Stimulated activated CD4-positive, alpha-beta T cell treated with anti-CD3 and anti-CD28 coated beads, TNF-alpha, amount 100 ng/mL, for 4 hours (primary cell): ENCODE measurements around the gene LCN2.
"Not testable (repeated sequence)": the region's sequence is repeated elsewhere in the genome, so short reads cannot be mapped to it uniquely, and the experiment has no call there.

Experiments
- DNase-seq, 3 experiments: peaks; one replicate each; pipeline ENCODE4 v3.0.0-alpha.2; 2020; ENCODE audit warnings: low read depth in 3 of 3

LCN2 gene

GRCh38 chr9:128128836-128129590 lies 20.2 kb upstream of the LCN2 start:
- DNase-seq, result no peak

- peak in 1 of 3 experiments; percentile 44 for DNase-seq
Measured at GRCh38 chr9:128129976-128130590, 19.2 kb upstream of the LCN2 start.

GRCh38 chr9:128130651-128131050 lies 18.6 kb upstream of the LCN2 start:
- DNase-seq, result not testable (repeated sequence)

- DNase-seq, result not testable (repeated sequence)
Measured at GRCh38 chr9:128131346-128131745, 17.9 kb upstream of the LCN2 start.

GRCh38 chr9:128132139-128132538 lies 17.1 kb upstream of the LCN2 start:
- not testable (repeated sequence) for DNase-seq

GRCh38 chr9:128135561-128135960 lies 13.7 kb upstream of the LCN2 start:
- DNase-seq, result not testable (repeated sequence)

GRCh38 chr9:128136816-128137793 lies 12.1 kb upstream of the LCN2 start:
- no peak for DNase-seq

GRCh38 chr9:128138001-128138400 lies 11.3 kb upstream of the LCN2 start:
- DNase-seq, result no peak

GRCh38 chr9:128139621-128140020 lies 9.6 kb upstream of the LCN2 start:
- DNase-seq, result no peak

- DNase-seq, result no peak
Measured at GRCh38 chr9:128141604-128142003, 7.6 kb upstream of the LCN2 start.

- DNase-seq, result no peak
Measured at GRCh38 chr9:128142061-128142460, 7.2 kb upstream of the LCN2 start.

- DNase-seq, result no peak
Measured at GRCh38 chr9:128142596-128142995, 6.7 kb upstream of the LCN2 start.

- no peak for DNase-seq
Measured at GRCh38 chr9:128143525-128144238, 5.6 kb upstream of the LCN2 start.

GRCh38 chr9:128144239-128145181 lies 4.7 kb upstream of the LCN2 start:
- no peak for DNase-seq

- no peak for DNase-seq
Measured at GRCh38 chr9:128145536-128145935, 3.7 kb upstream of the LCN2 start.

- DNase-seq, result no peak
Measured at GRCh38 chr9:128145951-128146351, 3.3 kb upstream of the LCN2 start.

GRCh38 chr9:128146591-128147120 lies 2.6 kb upstream of the LCN2 start:
- DNase-seq, result no peak

GRCh38 chr9:128148509-128149000 lies 698 bp upstream of the LCN2 start:
- DNase-seq, result no peak

- no peak for DNase-seq
Measured at GRCh38 chr9:128149951-128150593, 819 bp downstream of the LCN2 start.
